ENCODE results near the gene GRIN2C.

DNA sequence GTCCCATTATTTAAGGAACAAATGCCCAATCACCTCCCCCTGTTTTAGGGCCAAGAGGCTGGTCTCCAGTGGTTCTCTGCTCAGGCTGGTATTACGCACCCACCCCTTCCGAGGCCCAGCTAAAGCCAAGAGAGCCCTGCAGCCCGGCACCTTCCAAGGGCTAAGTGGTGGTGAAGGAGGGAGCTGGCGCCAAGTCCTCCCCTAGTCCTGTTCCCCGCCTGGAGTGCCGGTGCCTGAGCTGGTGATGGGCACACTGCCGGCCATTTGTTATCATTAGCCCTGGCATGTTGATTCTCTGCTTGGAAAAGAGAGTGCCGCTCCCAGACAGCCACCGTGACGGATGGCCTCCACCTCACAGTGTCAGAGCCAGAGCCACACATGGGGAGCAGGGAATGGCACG is 31.9 kb downstream of the GRIN2C start:
- no peak for TF ChIP-seq GATA2 (IDR thresholded peaks at IDR 0.05; ENCODE audit: low read depth, low read length)
- TF ChIP-seq GATA3 (IDR thresholded peaks at IDR 0.05; ENCODE audit: low read depth, low read length) = no peak
